K562 (cell line): ENCODE results near the gene HSPB1. TPM values are rescaled to one million over a fixed set of nuclear protein-coding genes. Genes with fewer than 3 reads are reported as not detected.

Source experiments
- COPS2 ChIP-seq: fragments of 450-650 bp; conservative IDR thresholded peaks from 2 replicates; pipeline ENCODE4 v1.6.1; 2016; ENCODE audit warnings: mild to moderate bottlenecking, moderate library complexity
- DDX20 ChIP-seq: fragments of 450-650 bp; IDR thresholded peaks from 2 replicates; pipeline ENCODE4 v1.6.1; 2016; ENCODE audit warnings: missing genetic modification characterization, low read depth, mild to moderate bottlenecking, missing compliant biosample characterization, moderate library complexity
- HMGXB4 ChIP-seq: sonication (generic); formaldehyde crosslinking; IDR thresholded peaks from 2 replicates; pipeline ENCODE4 v1.8.1; 2023; ENCODE audit warnings: mild to moderate bottlenecking, missing genetic modification reagents
- HNRNPK ChIP-seq: fragments of 200-400 bp; formaldehyde crosslinking; IDR thresholded peaks from one replicate; pipeline ENCODE4 v1.6.1; 2018; ENCODE audit warnings: mild to moderate bottlenecking, low read depth, low read length; ENCODE audit not compliant: poor library complexity, severe bottlenecking
- MBD2 ChIP-seq: sonication (generic); IDR thresholded peaks from 2 replicates; pipeline ENCODE4 v1.6.1; 2016; ENCODE audit warnings: low read depth, borderline replicate concordance
- MLX ChIP-seq, 2 experiments: fragments of 450-650 bp in 1 of 2; sonication (generic) in 1 of 2; formaldehyde crosslinking; conservative IDR thresholded peaks; 2 replicates each; pipeline versions ENCODE4 v1.4.0 to v1.8.1; 2020 to 2022; ENCODE audit warnings: mild to moderate bottlenecking in 1 of 2, missing genetic modification reagents in 1 of 2
- POLR2AphosphoS2 ChIP-seq: IDR thresholded peaks from 2 replicates; pipeline ENCODE4 v1.6.1; 2012; ENCODE audit warnings: low read length, improper control_type of control experiment
- POU5F1 ChIP-seq: fragments of 150-350 bp; IDR thresholded peaks from 2 replicates; pipeline ENCODE4 v1.6.1; 2014; ENCODE audit warnings: borderline replicate concordance, low read length, low read depth, mild to moderate bottlenecking; ENCODE audit not compliant: partially characterized antibody
- RFX7 ChIP-seq: fragments of 250-450 bp; sonication (Bioruptor Pico); IDR thresholded peaks from 2 replicates; pipeline ENCODE4 v1.5.1; 2021; ENCODE audit warnings: mild to moderate bottlenecking
- TAL1 ChIP-seq: fragments of 450-650 bp; IDR thresholded peaks from 2 replicates; pipeline ENCODE4 v1.6.1; 2016; ENCODE audit warnings: mild to moderate bottlenecking
- ZNF274 ChIP-seq: IDR thresholded peaks from 2 replicates; pipeline ENCODE4 v1.6.1; 2011; ENCODE audit warnings: low read depth, mild to moderate bottlenecking, low read length, moderate library complexity, borderline replicate concordance
- ZNF445 ChIP-seq: fragments of 250-450 bp; sonication (Bioruptor Pico); IDR thresholded peaks from 2 replicates; pipeline ENCODE4 v1.4.0; 2020; ENCODE audit warnings: low read depth, mild to moderate bottlenecking, moderate library complexity
- ZNF586 ChIP-seq: fragments of 450-650 bp; formaldehyde crosslinking; conservative IDR thresholded peaks from 2 replicates; pipeline ENCODE4 v1.4.0; 2020; ENCODE audit warnings: mild to moderate bottlenecking, moderate library complexity
- polyA plus RNA-seq, 8 experiments: library from polyadenylated mRNA; depleted of rRNA in 4 of 8; stranded (reverse) in 5 of 8; unstranded in 3 of 8; fragments of >200 nt; fragmentation: Nextera tagmentation in 2 of 8; fragmentation: Illumina TruSeq in 1 of 8; extraction: Ambion mirVana in 2 of 8; extraction: Trizol in 1 of 8; gene quantifications; 2 replicates each; pipeline versions ENCODE4 v1.2.1 to v1.2.3, GENCODE V29; 2011 to 2014; ENCODE audit warnings: inconsistent platforms in 1 of 8, missing spikeins in 1 of 8
- total RNA-seq, 7 experiments: library from RNA; depleted of rRNA in 6 of 7; stranded (reverse); fragments of >200 nt in 6 of 7; fragmentation: Illumina TruSeq in 2 of 7; extraction: Trizol in 2 of 7; gene quantifications; 2 replicates each; pipeline versions ENCODE4 v1.2.1 to v1.2.3, GENCODE V29; 2011 to 2021; ENCODE audit warnings: low replicate concordance in 1 of 7
- TF ChIP-seq, protein P1 (sequence below): fragments of 250-450 bp; sonication (Bioruptor Pico); IDR thresholded peaks from 2 replicates; pipeline ENCODE4 v1.4.0; 2020; ENCODE audit warnings: mild to moderate bottlenecking, moderate library complexity
- TF ChIP-seq, protein P2 (sequence below), 2 experiments: fragments of 450-650 bp; IDR thresholded peaks; 2 replicates each; pipeline ENCODE4 v1.6.1; 2016; ENCODE audit warnings: mild to moderate bottlenecking in 2 of 2, borderline replicate concordance in 1 of 2, low read depth in 1 of 2, moderate library complexity in 1 of 2

The HSPB1 gene
- total and polyA plus RNA-seq, 9 of the 15 experiments (the other 6 are each of a cell fraction or from before 2014, with no cell fraction given): 27.1 to 522 (median 138) TPM

DNA sequence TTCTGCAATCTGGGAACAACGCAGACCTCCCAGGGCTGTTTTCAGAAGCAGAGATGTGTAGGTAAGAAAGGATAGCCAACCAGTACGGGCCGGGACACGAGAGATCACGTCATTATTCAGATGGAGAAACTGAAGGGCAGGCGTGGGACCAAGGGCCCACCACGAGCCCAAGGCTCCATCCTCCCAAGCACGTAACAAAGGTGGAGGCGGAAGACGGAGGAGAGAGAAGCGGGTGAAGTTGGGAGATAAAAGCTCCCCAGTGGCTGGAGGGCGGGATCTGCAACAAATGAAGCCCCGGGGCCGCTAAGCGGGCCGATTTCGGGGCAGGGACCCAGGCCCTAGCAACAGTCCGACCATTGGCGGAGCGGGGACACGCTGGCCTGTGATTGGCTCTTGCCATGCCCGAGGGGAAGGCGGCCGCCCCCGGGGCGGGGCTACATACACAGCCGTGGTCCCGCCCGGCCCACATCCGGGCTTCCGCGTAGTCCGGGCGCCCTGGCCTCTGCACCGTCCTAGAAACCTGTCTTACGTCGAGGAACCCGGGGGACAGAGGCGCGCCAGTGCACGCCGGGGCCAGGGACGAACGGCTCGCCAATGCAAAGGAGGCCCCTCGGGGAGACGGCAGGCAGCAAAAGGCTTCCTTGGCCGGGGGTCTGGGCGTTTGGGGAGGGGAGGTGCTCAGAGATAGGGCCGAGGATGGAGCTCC is 15.5 kb downstream of the HSPB1 start (continued):
- TF ChIP-seq, protein P1, sequence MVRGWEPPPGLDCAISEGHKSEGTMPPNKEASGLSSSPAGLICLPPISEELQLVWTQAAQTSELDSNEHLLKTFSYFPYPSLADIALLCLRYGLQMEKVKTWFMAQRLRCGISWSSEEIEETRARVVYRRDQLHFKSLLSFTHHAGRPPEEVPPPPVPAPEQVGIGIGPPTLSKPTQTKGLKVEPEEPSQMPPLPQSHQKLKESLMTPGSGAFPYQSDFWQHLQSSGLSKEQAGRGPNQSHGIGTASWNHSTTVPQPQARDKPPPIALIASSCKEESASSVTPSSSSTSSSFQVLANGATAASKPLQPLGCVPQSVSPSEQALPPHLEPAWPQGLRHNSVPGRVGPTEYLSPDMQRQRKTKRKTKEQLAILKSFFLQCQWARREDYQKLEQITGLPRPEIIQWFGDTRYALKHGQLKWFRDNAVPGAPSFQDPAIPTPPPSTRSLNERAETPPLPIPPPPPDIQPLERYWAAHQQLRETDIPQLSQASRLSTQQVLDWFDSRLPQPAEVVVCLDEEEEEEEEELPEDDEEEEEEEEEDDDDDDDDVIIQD (CRISPR knock-in tag): no peak
- TF ChIP-seq RFX7 (CRISPR knock-in tag): no peak
- no peak for TF ChIP-seq ZNF445 (CRISPR knock-in tag)
- no peak for TF ChIP-seq MLX (CRISPR knock-in tag; conservative IDR thresholded peaks at IDR 0.05)
- TF ChIP-seq POLR2AphosphoS2: no peak
- no peak for TF ChIP-seq POU5F1
- TF ChIP-seq COPS2: no peak
- no peak for TF ChIP-seq HNRNPK
- no peak for TF ChIP-seq HMGXB4 (CRISPR knock-in tag)
- no peak for TF ChIP-seq ZNF274
- TF ChIP-seq, protein P2, sequence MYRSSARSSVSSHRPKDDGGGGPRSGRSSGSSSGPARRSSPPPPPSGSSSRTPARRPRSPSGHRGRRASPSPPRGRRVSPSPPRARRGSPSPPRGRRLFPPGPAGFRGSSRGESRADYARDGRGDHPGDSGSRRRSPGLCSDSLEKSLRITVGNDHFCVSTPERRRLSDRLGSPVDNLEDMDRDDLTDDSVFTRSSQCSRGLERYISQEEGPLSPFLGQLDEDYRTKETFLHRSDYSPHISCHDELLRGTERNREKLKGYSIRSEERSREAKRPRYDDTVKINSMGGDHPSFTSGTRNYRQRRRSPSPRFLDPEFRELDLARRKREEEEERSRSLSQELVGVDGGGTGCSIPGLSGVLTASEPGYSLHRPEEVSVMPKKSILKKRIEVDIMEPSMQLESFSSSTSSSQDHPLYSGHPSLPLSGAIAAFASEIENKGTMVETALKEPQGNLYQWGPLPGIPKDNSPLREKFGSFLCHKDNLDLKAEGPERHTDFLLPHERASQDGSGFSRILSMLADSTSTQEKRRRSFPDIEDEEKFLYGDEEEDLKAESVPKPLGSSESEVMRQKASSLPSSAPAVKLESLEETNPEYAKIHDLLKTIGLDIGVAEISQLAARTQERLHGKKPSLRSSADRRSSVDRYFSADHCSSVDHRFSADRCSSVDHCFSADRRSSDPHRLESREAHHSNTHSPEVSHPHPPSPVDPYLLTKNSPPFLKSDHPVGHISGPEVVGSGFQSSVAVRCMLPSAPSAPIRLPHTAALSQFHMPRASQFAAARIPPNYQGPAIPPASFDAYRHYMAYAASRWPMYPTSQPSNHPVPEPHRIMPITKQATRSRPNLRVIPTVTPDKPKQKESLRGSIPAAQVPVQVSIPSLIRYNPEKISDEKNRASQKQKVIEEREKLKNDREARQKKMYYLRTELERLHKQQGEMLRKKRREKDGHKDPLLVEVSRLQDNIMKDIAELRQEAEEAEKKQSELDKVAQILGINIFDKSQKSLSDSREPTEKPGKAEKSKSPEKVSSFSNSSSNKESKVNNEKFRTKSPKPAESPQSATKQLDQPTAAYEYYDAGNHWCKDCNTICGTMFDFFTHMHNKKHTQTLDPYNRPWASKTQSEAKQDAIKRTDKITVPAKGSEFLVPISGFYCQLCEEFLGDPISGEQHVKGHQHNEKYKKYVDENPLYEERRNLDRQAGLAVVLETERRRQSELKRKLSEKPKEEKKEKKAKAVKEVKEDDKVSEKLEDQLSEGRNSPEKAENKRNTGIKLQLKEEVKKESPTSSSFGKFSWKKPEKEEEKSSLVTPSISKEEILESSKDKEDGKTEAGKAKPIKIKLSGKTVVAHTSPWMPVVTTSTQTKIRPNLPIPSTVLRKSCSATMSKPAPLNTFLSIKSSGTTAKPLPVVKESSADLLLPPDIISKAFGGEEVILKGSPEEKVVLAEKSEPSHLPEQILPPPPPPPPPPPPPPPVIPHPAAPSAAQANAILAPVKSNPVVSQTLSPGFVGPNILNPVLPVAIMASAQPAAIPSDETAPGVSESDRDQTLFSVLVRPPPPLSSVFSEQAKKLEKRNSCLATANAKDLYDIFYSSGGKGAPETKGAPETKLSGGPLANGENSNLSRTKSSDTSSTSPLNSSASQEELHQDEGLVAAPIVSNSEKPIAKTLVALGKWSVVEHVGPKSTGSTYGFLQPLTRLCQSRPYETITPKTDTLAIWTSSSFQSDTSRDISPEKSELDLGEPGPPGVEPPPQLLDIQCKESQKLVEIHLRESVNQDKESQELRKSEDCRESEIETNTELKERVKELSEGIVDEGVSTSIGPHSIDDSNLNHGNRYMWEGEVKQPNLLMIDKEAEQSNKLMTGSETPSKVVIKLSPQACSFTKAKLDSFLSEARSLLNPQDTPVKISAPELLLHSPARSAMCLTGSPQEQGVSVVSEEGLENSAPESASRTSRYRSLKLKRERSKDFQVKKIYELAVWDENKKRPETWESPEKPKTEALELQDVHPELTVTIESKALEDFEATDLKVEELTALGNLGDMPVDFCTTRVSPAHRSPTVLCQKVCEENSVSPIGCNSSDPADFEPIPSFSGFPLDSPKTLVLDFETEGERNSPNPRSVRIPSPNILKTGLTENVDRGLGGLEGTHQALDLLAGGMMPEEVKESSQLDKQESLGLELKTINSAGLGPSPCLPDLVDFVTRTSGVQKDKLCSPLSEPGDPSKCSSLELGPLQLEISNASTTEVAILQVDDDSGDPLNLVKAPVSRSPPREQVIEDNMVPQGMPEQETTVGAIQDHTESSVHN (IDR thresholded peaks at IDR 0.05; ENCODE audit: borderline replicate concordance in 1 of 2, low read depth in 1 of 2): no peak
- TF ChIP-seq MBD2: peak; percentile 91
- TF ChIP-seq ZNF586 (CRISPR knock-in tag): no peak
- no peak for TF ChIP-seq DDX20 (tag)
- no peak; the same call in 1 of the 2 replicates for TF ChIP-seq TAL1
